GM13976 (cell line): ENCODE results near the gene RAMP3.
"Not testable (repeated sequence)": the region's sequence is repeated elsewhere in the genome, so short reads cannot be mapped to it uniquely, and the experiment has no call there.

Source experiments
- DNase-seq: peaks from one replicate; pipeline ENCODE4 v3.0.0; 2012; ENCODE audit warnings: low spot score
- CTCF ChIP-seq: IDR thresholded peaks from 2 replicates; pipeline ENCODE4 v1.5.1; 2012; ENCODE audit warnings: borderline replicate concordance, mild to moderate bottlenecking; ENCODE audit not compliant: insufficient read depth; ENCODE audit errors: extremely low read depth, missing control alignments, control extremely low read depth
- in situ Hi-C: fragments of 300-500 bp; cut with MboI; formaldehyde crosslinking; loops from one replicate; pipeline ENCODE4 v1.12.0; 2022; ENCODE audit warnings: low sequenced_read_pairs, mixed read lengths, inconsistent platforms; ENCODE audit not compliant: unreplicated experiment

RAMP3 gene

DNA sequence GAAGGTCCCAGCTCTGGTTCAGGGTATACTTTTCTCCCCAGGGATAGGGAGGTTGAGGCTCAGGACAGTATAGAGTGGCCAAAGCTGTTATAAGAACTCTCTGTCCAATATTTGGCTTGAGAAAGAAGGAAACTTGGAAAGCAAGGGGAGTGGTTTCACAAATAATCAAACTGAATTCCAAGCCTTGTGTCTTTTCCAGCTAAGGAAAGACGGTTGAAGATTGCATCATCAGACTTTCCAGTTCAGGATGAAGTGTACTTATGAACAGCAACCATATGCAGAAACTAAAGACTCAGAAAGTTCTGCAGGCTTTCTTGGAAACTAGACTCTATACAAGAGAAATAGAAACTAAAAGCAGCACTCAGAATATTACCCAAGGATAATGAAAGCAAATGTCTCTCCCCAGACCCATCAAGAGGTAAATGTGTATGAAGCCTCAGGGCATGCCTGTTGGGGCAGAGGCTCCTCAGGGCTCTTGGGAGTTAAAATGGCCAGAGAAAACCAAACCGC lies 46.4 kb downstream of the RAMP3 start:
- in situ Hi-C loops = no loop called here
- DNase-seq = no peak
- TF ChIP-seq CTCF = no peak

GRCh38 chr7:45206266-45206665 lies 48.7 kb downstream of the RAMP3 start:
- DNase-seq, in situ Hi-C loops: not testable (repeated sequence)

DNA sequence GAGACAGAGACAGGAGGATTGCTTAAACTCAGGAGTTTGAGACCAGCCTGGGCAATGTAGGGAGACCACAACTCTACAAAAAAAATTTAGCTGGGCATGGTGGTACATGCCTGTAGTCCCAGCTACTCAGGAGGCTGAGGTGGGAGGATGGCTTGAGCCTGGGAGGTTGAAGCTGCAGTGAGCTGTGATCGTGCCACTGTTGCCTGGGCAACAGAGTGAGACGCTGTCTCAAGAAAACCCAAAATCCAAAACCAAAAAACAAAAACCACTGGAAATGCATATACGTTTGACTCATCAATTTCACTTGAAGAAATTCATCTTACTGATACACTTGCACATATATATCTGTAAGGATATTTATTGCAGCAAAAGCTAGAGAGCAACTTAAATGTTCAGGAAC lies 52.3 kb downstream of the RAMP3 start:
- in situ Hi-C loops, DNase-seq: not testable (repeated sequence)

DNA sequence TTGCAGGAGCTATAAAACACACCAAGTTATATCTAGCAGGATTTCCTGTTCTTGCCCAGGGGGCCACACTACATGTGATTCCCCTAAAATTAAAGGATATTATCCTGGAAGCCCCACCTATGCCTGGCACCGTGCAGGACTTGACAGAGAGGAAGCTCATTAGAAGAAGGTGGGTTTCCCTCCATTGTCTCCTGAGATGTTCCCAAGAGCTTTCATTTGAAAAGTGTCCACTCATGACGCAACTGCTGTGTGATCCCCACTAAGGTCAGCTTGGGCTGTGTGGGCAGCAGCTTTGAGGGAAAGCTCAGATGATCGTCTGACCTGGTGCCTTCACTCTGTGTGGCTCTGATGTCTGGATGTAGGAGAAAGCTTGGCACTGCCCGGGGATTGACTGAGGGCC lies 53.5 kb downstream of the RAMP3 start:
- in situ Hi-C loops = no loop called here
- TF ChIP-seq CTCF = no peak

GRCh38 chr7:45211958-45212357 lies 54.4 kb downstream of the RAMP3 start:
- in situ Hi-C loops = no loop called here
- no peak for TF ChIP-seq CTCF
- DNase-seq = no peak

More for the DNA sequence above, 53.5 kb downstream of the RAMP3 start:
- DNase-seq = no peak

GRCh38 chr7:45212606-45213005 lies 55.0 kb downstream of the RAMP3 start:
- in situ Hi-C loops = no loop called here
- TF ChIP-seq CTCF = no peak
- no peak for DNase-seq

GRCh38 chr7:45215601-45216062 lies 58.0 kb downstream of the RAMP3 start:
- in situ Hi-C loops = no loop called here
- no peak for TF ChIP-seq CTCF
- DNase-seq = no peak

DNA sequence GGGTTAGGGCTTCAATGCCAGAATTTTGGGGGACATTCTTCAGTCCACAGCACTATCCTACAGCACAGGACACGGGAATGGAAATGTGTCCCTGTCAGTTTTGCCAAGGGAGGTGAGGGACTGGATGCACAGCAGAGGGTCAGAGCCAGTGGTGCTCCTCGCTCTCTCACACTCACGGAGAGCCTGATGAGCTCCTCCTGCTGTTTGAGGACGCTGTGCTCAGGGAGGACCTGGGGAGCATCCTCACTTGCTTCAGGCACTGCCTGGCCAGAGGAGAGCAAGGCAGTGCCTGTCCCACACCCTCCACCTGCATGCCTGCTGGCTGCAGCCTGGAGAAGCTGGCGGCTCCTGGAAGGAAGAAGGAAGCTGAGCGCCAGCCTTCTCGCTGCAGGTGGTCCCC lies 58.6 kb downstream of the RAMP3 start:
- no peak for DNase-seq
- no peak for TF ChIP-seq CTCF
- in situ Hi-C loops = no loop called here
